BLaER1 (cell line): Measurements from ENCODE around the gene SIGLEC10.

ENCODE experiments used
- H3K27ac ChIP-seq: shearing (Covaris generic); formaldehyde crosslinking; 2 replicates; pipeline ENCODE4 v1.8.1; 2022
- H3K27me3 ChIP-seq: shearing (Covaris generic); formaldehyde crosslinking; 2 replicates; pipeline ENCODE4 v1.8.1; 2022
- H3K36me3 ChIP-seq: shearing (Covaris generic); formaldehyde crosslinking; 2 replicates; pipeline ENCODE4 v1.8.1; 2022
- H3K4me1 ChIP-seq: shearing (Covaris generic); formaldehyde crosslinking; 2 replicates; pipeline ENCODE4 v1.8.1; 2022
- H3K4me2 ChIP-seq: shearing (Covaris generic); formaldehyde crosslinking; 2 replicates; pipeline ENCODE4 v1.8.1; 2022
- H3K4me3 ChIP-seq: shearing (Covaris generic); formaldehyde crosslinking; 2 replicates; pipeline ENCODE4 v1.8.1; 2022
- H3K9ac ChIP-seq: shearing (Covaris generic); formaldehyde crosslinking; 2 replicates; pipeline ENCODE4 v1.8.1; 2022
- H3K9me3 ChIP-seq: shearing (Covaris generic); formaldehyde crosslinking; 2 replicates; pipeline ENCODE4 v1.8.1; 2022
- H4K20me1 ChIP-seq: shearing (Covaris generic); formaldehyde crosslinking; 2 replicates; pipeline ENCODE4 v1.8.1; 2022
- Cebpa-rat ChIP-seq: shearing (Covaris generic); IDR thresholded peaks from 2 replicates; pipeline ENCODE4 v1.8.1; 2022

Gene SIGLEC10

GRCh38 chr19:51366389-51367254 lies 50.8 kb downstream of the SIGLEC10 start:
- peak overlapping the region; percentile 100 for H3K4me2 ChIP-seq
- H3K27ac ChIP-seq: peak overlapping the region; percentile 93
- peaks cover 77% of the 10 kb centered on the region for H3K4me1 ChIP-seq

GRCh38 chr19:51365965-51366388 lies 51.5 kb downstream of the SIGLEC10 start, which contains the start of gene ETFB:
ETFB (minus strand) TSS chr19:51366388; CDS start chr19:51366326, 62 bp downstream.
- H3K4me3 ChIP-seq: peak within 1 kb of the TSS; percentile 83
- H4K20me1 ChIP-seq: no peaks in the 10 kb centered on the region
- peak within 1 kb of the TSS; percentile 90 for H3K9ac ChIP-seq
- H3K4me2 ChIP-seq: peak within 1 kb of the TSS; percentile 100
- H3K27me3 ChIP-seq: no peaks in the 10 kb centered on the region
- H3K4me1 ChIP-seq: peaks cover 71% of the 10 kb centered on the region
- H3K27ac ChIP-seq: peak within 1 kb of the TSS; percentile 93
- no peak for TF ChIP-seq Cebpa-rat
- H3K9me3 ChIP-seq: no peaks in the 10 kb centered on the region
- no peaks in the 10 kb centered on the region for H3K36me3 ChIP-seq

More at GRCh38 chr19:51366389-51367254, 50.8 kb downstream of the SIGLEC10 start:
- Histone ChIP-seq H3K9me3 (no peaks in the 10 kb centered on the region), H4K20me1 (no peaks in the 10 kb centered on the region), H3K27me3 (no peaks in the 10 kb centered on the region), H3K36me3 (no peaks in the 10 kb centered on the region), H3K4me3 (peak overlapping the region; percentile 83), H3K9ac (peak overlapping the region; percentile 90)
- no peak for TF ChIP-seq Cebpa-rat

GRCh38 chr19:51365211-51365964 lies 52.1 kb downstream of the SIGLEC10 start:
- Histone ChIP-seq H3K27me3 (no peaks in the 10 kb centered on the region), H3K4me3 (peak overlapping the region; percentile 83), H3K9ac (peak overlapping the region; percentile 90), H3K36me3 (no peaks in the 10 kb centered on the region), H4K20me1 (no peaks in the 10 kb centered on the region), H3K9me3 (no peaks in the 10 kb centered on the region), H3K4me1 (peaks cover 65% of the 10 kb centered on the region), H3K27ac (peak overlapping the region; percentile 93), H3K4me2 (peak overlapping the region; percentile 99)
- no peak for TF ChIP-seq Cebpa-rat

GRCh38 chr19:51364200-51365106 lies 53.0 kb downstream of the SIGLEC10 start:
- H3K9ac ChIP-seq: no peak overlapping the region
- TF ChIP-seq Cebpa-rat: no peak
- H3K4me3 ChIP-seq: no peak overlapping the region
- H4K20me1 ChIP-seq: no peaks in the 10 kb centered on the region
- H3K9me3 ChIP-seq: no peaks in the 10 kb centered on the region
- H3K27me3 ChIP-seq: no peaks in the 10 kb centered on the region
- H3K36me3 ChIP-seq: no peaks in the 10 kb centered on the region
- H3K4me2 ChIP-seq: peak overlapping the region; percentile 99
- peaks cover 55% of the 10 kb centered on the region for H3K4me1 ChIP-seq
- H3K27ac ChIP-seq: no peak overlapping the region

- Histone ChIP-seq H3K27ac (no peak overlapping the region), H3K4me2 (no peak overlapping the region), H3K4me1 (peaks cover 45% of the 10 kb centered on the region), H3K4me3 (no peak overlapping the region), H3K9me3 (no peaks in the 10 kb centered on the region), H3K27me3 (no peaks in the 10 kb centered on the region), H4K20me1 (no peaks in the 10 kb centered on the region), H3K9ac (no peak overlapping the region), H3K36me3 (0 out of 2 replicates have a peak, but pooled peaks cover 4% of the 10 kb centered on the region)
- no peak for TF ChIP-seq Cebpa-rat
Measured at GRCh38 chr19:51361239-51361638, 56.2 kb downstream of the SIGLEC10 start.
